Right kidney (tissue), 1 donor: ENCODE data around the gene PDIA4.
"Not testable (repeated sequence)": the region's sequence is repeated elsewhere in the genome, so short reads cannot be mapped to it uniquely, and the experiment has no call there.

Experiments used
- DNase-seq: peaks from one replicate; pipeline ENCODE4 v3.0.0-alpha.2; 2016

PDIA4 gene

GRCh38 chr7:149043936-149044335 lies 15.6 kb upstream of the PDIA4 start:
- no peak for DNase-seq

DNA sequence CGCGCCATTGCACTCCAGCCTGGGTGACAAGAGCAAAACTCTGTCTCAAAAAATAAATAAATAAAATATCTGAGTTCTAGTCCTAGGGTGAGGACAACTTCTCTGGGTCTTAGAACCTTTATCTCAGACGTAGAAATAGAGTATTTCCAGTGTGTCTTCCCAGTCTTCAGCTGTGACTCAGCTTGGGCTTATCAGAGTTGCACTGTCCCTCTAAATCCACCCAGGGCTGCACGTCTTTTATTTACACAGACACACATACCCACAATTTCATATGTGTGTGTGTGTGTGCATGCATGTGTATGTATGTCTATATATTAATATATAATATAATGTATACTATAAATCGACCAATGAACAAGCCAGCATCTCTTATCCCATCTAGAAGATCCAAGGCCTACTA lies 13.0 kb upstream of the PDIA4 start:
- DNase-seq, result no peak

DNA sequence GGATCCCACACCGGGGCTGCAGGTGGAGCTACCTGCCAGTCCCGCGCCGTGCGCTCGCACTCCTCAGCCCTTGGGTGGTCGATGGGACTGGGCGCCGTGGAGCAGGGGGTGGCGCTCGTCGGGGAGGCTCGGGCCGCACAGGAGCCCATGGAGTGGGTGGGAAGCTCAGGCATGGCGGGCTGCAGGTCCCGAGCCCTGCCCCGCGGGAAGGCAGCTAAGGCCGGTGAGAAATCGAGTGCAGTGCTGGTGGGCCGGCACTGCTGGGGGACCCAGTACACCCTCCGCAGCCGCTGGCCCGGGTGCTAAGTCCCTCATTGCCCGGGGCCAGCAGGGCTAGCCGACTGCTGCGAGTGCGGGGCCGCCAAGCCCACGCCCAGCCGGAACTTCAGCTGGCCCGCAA lies 10.3 kb upstream of the PDIA4 start:
- DNase-seq, result not testable (repeated sequence)

DNA sequence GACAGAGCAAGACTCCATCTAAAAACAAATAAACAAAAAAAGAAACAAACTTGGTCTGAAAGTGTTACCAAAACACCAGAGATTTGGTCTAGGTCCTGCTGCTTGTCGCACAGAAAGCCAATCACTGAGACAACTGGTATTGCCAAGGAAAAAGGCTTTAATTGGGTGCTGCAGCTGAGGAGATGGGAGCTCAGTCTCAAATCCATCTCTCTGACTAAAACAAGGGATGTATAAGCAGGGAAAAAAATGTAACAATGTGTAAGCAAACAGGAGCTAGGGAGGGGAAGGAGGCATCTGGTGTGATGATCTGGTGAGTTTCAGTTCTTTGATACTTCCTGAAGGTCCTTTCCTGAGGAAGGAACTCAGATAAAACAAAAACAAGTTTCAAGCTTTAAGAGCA lies 8.4 kb upstream of the PDIA4 start:
- no peak for DNase-seq

DNA sequence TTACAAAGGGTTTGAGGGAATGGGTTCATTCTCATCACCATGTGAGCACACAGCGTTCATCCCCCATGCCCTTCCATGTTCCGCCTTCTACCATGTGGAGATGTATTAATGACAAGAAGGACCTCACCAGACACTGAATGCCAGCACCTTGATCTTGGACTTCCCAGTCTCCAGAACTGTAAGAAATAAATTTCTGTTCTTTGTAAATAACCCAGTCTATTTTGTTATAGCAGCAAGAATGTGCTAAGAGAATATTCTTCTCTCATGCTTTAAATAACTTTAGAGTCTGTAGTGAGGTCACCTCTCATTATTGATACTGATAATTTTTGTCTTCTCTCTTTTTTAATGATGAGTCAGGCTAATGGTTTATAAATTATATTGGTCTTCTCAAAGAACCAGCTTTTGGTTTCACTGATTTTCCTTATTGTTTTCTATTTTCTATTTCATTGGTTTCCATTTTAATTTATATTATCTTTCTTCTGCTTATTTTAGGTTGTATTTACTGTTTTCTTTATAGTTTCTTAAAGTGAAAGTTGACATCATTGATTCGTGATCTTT lies 3.1 kb upstream of the PDIA4 start:
- DNase-seq, result no peak

- DNase-seq, result not testable (repeated sequence)
Measured at GRCh38 chr7:149030439-149030838, 2.1 kb upstream of the PDIA4 start.

DNA sequence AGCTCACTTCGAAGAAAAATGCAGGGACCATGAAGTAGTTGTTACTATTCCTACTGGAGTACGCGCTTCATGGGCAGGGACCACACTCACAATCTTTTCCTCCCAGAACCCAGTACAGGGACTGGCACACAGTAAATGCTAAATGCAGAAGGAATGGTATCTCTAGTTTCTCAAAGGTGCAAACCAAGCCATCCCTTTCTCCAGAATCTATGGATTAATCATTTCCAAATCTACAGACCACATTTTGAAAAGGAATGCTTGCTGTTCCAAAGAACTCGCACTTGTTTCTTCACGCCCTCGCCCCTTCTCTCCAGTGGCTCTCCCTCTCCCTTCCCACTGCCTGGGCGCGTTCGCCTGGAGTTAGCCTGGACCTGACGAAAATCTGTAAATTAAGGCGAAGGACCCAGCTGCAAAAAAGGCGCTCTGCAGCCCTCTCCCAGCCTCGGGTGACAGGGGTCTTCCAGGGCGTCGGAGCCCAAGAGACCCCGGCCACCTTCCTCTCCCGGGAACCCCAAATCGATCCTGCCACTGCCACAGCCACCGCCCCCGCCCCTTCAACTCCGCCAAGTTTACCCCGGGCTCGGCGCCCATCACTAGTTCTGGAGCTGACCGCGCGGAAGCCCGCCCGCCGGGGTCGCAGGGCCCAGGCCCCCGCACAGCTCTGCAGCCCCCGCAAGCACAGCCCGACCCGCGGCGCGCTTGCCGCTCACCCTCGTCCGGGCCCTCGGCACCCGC lies 527 bp downstream of the PDIA4 start:
- no peak for DNase-seq

DNA sequence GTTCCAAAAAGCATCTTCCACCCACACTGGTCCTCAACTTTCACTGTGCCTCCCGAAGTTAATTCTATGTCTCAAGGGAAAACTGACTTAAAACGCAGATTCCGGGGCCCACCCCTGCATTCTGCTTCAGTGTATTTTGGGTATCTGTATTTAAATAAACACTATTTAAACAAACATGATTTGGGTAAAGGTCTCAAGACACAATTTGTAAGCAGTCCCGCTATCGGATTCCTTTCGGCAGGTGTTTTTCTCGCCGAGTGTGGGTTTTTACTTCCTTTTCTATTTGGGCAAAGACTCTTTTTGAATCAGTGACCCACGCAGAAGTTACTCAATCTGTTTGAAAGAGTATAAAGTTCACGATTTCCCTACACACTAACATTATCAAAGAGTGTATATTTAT lies 1.2 kb downstream of the PDIA4 start:
- DNase-seq, result no peak

GRCh38 chr7:149023662-149024061 lies 4.6 kb downstream of the PDIA4 start:
- no peak for DNase-seq

- DNase-seq, result no peak
Measured at GRCh38 chr7:149022756-149023360, 5.4 kb downstream of the PDIA4 start.

DNA sequence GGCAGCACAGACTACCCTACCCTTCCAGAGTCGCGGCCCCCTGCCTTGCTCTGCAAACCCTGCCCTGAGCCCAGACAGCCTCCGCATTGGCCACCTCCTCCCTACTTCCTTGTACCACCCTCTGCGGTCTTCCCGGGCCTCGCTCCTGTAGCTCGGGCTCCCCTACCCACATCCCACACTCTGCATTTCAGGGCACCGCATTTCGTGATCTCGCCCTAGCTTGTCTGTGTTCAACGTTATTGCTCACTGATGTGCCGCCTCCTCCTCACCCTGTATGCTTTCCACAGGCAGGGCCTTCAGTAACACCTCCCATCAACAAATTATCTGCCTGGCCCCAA lies 6.6 kb downstream of the PDIA4 start:
- no peak for DNase-seq

DNA sequence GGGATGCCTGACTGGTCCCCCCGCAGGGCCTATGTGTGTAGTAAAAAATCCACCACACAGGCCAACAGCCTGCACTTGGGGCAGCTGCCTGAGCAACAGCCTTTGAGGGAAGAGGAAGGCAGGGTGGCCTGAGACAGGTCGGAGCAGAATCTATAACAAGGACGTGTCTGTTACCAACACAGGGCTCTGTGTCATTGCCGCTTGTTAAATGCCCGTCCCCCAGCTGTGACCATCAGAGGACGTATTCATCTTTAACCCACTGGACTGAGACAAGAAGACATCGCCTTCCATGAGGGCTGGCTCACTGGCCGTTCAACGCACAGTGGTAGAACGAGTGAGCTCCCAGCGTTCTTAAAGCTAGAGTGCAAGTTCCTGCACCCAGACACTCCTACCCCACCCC lies 7.8 kb downstream of the PDIA4 start:
- no peak for DNase-seq

- DNase-seq, result no peak
Measured at GRCh38 chr7:149016876-149017275, 11.4 kb downstream of the PDIA4 start.

- DNase-seq, result no peak
Measured at GRCh38 chr7:149014309-149014708, 14.0 kb downstream of the PDIA4 start.

DNA sequence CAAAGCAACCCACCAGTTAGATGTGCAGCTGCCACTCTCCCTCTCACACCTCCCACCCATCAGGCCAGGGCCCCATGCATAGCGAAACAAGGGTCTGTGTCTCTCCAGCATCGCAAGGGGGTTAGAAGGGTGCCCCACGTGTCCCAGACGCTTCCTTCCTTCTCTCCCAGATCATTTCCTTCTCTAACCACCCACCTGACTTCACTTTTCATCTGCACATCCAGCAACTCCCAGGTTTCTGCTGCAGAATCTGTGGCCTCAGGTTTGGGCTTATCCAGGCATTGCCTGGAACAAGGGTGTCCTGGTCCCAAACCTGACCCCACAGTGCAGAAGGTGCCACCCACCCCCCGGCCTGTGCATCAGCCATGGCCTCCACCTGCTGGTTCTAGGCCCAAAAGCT lies 14.4 kb downstream of the PDIA4 start:
- no peak for DNase-seq

DNA sequence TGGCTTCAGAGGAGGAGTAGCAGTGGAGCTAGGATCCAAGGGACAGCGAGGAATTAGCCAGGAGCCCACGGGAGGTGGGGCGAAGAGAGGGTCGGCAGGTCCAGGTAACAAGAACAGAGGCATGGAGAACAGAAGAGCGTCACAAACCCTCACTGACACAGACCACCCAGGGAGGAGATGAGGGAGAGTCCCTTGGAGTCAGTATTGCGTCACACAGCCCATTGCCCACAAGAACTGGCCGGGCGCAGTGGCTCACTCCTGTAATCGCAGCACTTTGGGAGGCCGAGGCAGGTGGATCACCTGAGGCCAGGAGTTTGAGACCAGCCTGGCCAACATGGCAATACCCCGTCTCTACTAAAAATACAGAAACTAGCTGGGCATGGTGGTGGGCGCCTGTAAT lies 15.6 kb downstream of the PDIA4 start:
- DNase-seq, result not testable (repeated sequence)

- no peak for DNase-seq
Measured at GRCh38 chr7:149011491-149011890, 16.8 kb downstream of the PDIA4 start.

GRCh38 chr7:149010451-149010850 lies 17.9 kb downstream of the PDIA4 start:
- DNase-seq, result no peak

GRCh38 chr7:149009527-149009926 lies 18.8 kb downstream of the PDIA4 start:
- no peak for DNase-seq

DNA sequence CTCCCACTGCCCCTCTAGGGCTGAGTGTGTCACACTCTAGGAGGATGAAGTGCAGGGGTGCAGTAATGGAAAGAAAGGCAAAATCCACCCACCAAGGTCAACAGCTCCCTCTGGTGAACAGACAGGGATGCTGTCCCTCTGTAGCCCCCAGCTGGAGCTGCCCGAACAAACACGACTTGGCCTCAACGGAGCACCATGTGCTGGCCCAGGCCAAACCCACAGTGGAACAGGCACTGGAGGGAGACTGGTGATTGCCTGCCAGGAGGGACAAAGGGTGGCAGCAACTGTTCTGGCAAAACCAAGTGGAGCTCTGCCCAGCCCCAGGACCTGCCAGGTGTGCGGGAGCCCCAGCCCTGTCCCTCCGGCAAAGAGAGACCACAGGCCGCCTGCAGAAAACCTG lies 20.7 kb downstream of the PDIA4 start:
- DNase-seq, result no peak

- no peak for DNase-seq
Measured at GRCh38 chr7:149007146-149007545, 21.2 kb downstream of the PDIA4 start.

DNA sequence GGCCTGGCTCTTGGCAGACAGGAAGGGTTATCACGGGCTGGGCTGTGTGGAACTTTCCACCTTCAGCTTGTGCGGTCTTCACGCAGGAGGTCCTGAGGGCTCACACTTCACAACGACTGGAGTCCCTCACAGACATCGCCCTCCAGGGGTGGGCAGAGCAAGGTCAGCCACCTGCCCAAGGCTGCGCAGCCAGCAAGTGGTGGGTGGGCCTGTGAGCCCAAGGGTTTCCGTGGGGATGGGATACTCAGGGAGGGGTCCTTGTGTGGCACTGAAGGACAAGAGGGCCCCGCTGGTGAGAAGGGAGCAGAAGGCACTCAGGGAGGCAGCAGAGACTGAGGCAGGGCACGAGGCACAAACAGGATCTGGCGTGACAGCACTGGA lies 22.0 kb downstream of the PDIA4 start:
- DNase-seq, result no peak

DNA sequence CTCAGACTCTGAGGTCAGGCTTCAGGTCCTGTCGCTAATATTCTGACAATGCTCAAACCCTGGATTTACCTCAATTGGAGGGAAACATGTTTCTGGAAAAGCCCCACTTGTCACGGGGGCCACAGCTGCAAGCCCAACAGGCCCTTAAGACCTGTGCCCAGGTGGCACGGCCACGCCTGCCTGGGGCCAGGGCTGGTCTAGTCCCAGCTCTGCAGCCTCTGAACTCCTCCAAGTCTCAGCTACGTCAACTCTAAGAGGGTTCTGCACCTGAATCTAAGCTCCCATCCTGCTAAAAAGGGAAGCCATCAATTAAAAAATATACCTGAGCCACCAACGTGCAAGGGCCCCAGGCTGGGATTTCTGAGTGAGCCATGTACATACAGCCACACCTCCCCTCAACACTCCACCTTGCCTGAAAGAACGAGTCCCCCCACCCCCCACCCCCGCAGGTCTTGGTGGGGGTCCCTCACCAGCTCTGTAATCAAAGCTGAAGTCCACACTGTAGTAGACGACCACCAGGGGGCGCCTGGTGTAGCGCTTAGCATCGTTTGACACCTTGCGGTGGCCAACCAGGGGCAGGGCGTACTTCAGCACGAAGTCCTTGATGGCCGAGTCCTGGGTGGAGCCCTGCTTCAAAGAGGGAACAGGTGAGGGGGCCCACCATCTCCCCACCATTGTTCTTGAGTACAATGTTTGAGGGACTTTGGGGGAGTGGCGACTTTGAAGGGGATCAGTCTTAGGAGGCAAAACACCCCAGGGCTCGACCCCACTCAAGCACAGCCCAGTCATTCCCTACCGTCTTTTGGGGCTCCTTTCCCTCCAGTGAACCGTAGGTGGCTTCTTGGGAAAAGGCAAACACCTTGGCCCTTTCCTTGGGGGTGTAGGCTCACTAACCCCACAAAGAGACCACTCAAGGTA lies 22.6 kb downstream of the PDIA4 start:
- peak; percentile 55 for DNase-seq
